B cell (primary cell): ENCODE results near the gene EPN1. TPM values are rescaled to one million over a fixed set of nuclear protein-coding genes. Genes with fewer than 3 reads are reported as not detected.

Experiments used
- ATAC-seq: fragments of 200-7000 bp; cut with Tn5 transposase; one replicate; pipeline ENCODE4 v1.10.0; 2021; ENCODE audit warnings: low read depth, mild to moderate bottlenecking, moderate number of reproducible peaks, moderate library complexity
- CTCF ChIA-PET: fragments of 350-600 bp; sonication (Branson Sonifier 250); formaldehyde crosslinking; loops from one replicate; lab custom pipeline; 2021; ENCODE audit warnings: antibody characterized with exemption, inconsistent platforms; lab: Charles Lee
- POLR2A ChIA-PET: fragments of 350-600 bp; sonication (Branson Sonifier 250); formaldehyde crosslinking; loops from one replicate; lab custom pipeline; 2021; ENCODE audit warnings: antibody characterized with exemption; lab: Charles Lee
- DNase-seq: peaks from one replicate; pipeline ENCODE4 v3.0.0; 2013
- H2AFZ ChIP-seq: 2 replicates; pipeline ENCODE4 v1.6.1; 2012; ENCODE audit warnings: mild to moderate bottlenecking, low read depth, low read length; ENCODE audit not compliant: insufficient read depth, poor library complexity, severe bottlenecking
- H3K27ac ChIP-seq, 2 donors: 1 replicate in 1 of 2; 2 replicates in 1 of 2; pipeline ENCODE4 v1.5.1; 2012 to 2013; ENCODE audit warnings: low read length in 2 of 2, mild to moderate bottlenecking in 2 of 2, moderate library complexity in 1 of 2
- H3K27me3 ChIP-seq, 4 experiments: fragments of 200-600 bp in 1 of 4; sonication (generic) in 1 of 4; replicated peaks in 1 of 4; 1 replicate in 2 of 4; 2 replicates in 2 of 4; pipeline versions ENCODE4 v1.6.1 to v1.7.0; 2013 to 2016; ENCODE audit warnings: low read length in 3 of 4, mild to moderate bottlenecking in 2 of 4, mixed read lengths in 1 of 4, moderate library complexity in 1 of 4; ENCODE audit not compliant: insufficient read depth in 4 of 4, control insufficient read depth in 3 of 4; ENCODE audit errors: control extremely low read depth in 1 of 4
- H3K36me3 ChIP-seq, 2 experiments: replicated peaks in 1 of 2; 1 replicate in 1 of 2; 2 replicates in 1 of 2; pipeline versions ENCODE4 v1.6.1 to v1.7.1; 2013; ENCODE audit warnings: low read length in 1 of 2; ENCODE audit not compliant: insufficient read depth in 2 of 2, control insufficient read depth in 1 of 2; ENCODE audit errors: control extremely low read depth in 1 of 2, extremely low read depth in 1 of 2
- H3K4me1 ChIP-seq, 2 donors: fragments of 200-600 bp in 1 of 2; sonication (generic) in 1 of 2; 1 replicate in 1 of 2; 2 replicates in 1 of 2; pipeline versions ENCODE4 v1.5.1 to v1.6.1; 2013 to 2017; ENCODE audit warnings: low read length in 2 of 2; ENCODE audit not compliant: control insufficient read depth in 2 of 2, insufficient read depth in 2 of 2
- H3K4me2 ChIP-seq: replicated peaks from 2 replicates; pipeline ENCODE3; 2012; ENCODE audit warnings: mild to moderate bottlenecking, low read depth, low read length; ENCODE audit not compliant: poor library complexity, severe bottlenecking
- H3K4me3 ChIP-seq, 5 experiments: fragments of 200-600 bp in 1 of 5; sonication (generic) in 1 of 5; 1 replicate in 3 of 5; 2 replicates in 2 of 5; pipeline versions ENCODE4 v1.5.1 to v1.7.0; 2011 to 2016; ENCODE audit warnings: low read length in 4 of 5, mild to moderate bottlenecking in 4 of 5, low read depth in 2 of 5, control low read depth in 1 of 5, moderate library complexity in 1 of 5; ENCODE audit not compliant: insufficient read depth in 1 of 5; ENCODE audit errors: control extremely low read depth in 1 of 5, extremely low read depth in 1 of 5
- H3K79me2 ChIP-seq: fragments of 200-600 bp; sonication (generic); one replicate; pipeline ENCODE4 v1.6.0; 2016; ENCODE audit warnings: low read length; ENCODE audit not compliant: control insufficient read depth, insufficient read depth
- H3K9ac ChIP-seq: fragments of 200-600 bp; sonication (generic); 2 replicates; pipeline ENCODE4 v1.6.1; 2017; ENCODE audit warnings: mild to moderate bottlenecking, low read length, moderate library complexity
- H3K9me3 ChIP-seq, 3 donors: one replicate each; pipeline versions ENCODE4 v1.6.1 to v1.7.1; 2013; ENCODE audit warnings: low read length in 2 of 3; ENCODE audit not compliant: control insufficient read depth in 2 of 3, insufficient read depth in 1 of 3; ENCODE audit errors: control extremely low read depth in 1 of 3
- H4K20me1 ChIP-seq: 2 replicates; pipeline ENCODE4 v1.6.0; 2012; ENCODE audit warnings: mild to moderate bottlenecking, low read length; ENCODE audit not compliant: insufficient read depth, control insufficient read depth, poor library complexity, severe bottlenecking
- H3K27ac Mint-ChIP-seq: one replicate; pipeline ENCODE4 v1.8.0; 2021; ENCODE audit warnings: mixed read lengths
- H3K27me3 Mint-ChIP-seq: one replicate; pipeline ENCODE4 v1.8.0; 2021; ENCODE audit warnings: mixed read lengths
- H3K4me1 Mint-ChIP-seq: one replicate; pipeline ENCODE4 v1.8.0; 2021; ENCODE audit warnings: mixed read lengths
- H3K4me3 Mint-ChIP-seq: one replicate; pipeline ENCODE4 v1.8.0; 2021; ENCODE audit warnings: mixed read lengths
- H3K9me3 Mint-ChIP-seq: one replicate; pipeline ENCODE4 v1.8.0; 2022; ENCODE audit warnings: mixed read lengths; ENCODE audit not compliant: insufficient read depth
- CTCF ChIP-seq: fragments of 200-600 bp; IDR thresholded peaks from one replicate; pipeline ENCODE4 v1.8.0; 2022; ENCODE audit warnings: antibody characterized with exemption, mild to moderate bottlenecking
- EZH2 ChIP-seq: IDR thresholded peaks from 2 replicates; pipeline ENCODE4 v1.6.1; 2012; ENCODE audit warnings: borderline replicate concordance, low read depth, mild to moderate bottlenecking, moderate library complexity, low read length; ENCODE audit not compliant: insufficient read depth, poor library complexity, severe bottlenecking
- WGBS: methylation state at CpG from one replicate; pipeline ENCODE4 v1.1.5; 2013; ENCODE audit warnings: missing lambda C conversion rate; ENCODE audit not compliant: insufficient coverage; 5-methylcytosine and 5-hydroxymethylcytosine counted together
- intact Hi-C: fragments of 100-400 bp; cut with micrococcal nuclease; formaldehyde crosslinking; loops from one replicate; pipeline ENCODE4 v1.10.0; 2022
- polyA plus RNA-seq: library from polyadenylated mRNA; depleted of rRNA; stranded (reverse); fragments of >200 nt; gene quantifications from 2 replicates; pipeline ENCODE4 v1.2.3, GENCODE V29; 2012
- total RNA-seq, 2 donors: library from RNA; stranded (reverse); fragments of 120-200 nt in 1 of 2; gene quantifications; 1 replicate in 1 of 2; 2 replicates in 1 of 2; pipeline versions ENCODE4 v1.2.3 to v1.2.4, GENCODE V29; 2013 to 2022

EPN1 gene
- total and polyA plus RNA-seq, 2 donors (not counting 1 experiment from before 2014, with no cell fraction given): 54.4 to 63.9 TPM

GRCh38 chr19:55700813-55701212 lies 25.8 kb downstream of the EPN1 start:
- Histone ChIP-seq H3K27me3 (no peaks in the 10 kb centered on the region), H3K4me3 (no peak overlapping the region), H3K9me3 (peaks cover 0 to 6% (median 0%) of the 10 kb centered on the region in 3 donors), H2AFZ (no peak overlapping the region), H3K4me1 (peaks cover 0 to 8% of the 10 kb centered on the region in 2 donors), H3K27ac (no peak overlapping the region), H3K79me2 (no peaks in the 10 kb centered on the region), H3K4me2 (no peak overlapping the region), H3K9ac (no peak overlapping the region), H3K36me3 (peaks cover 3 to 18% of the 10 kb centered on the region in 2 experiments), H4K20me1 (peaks cover 12% of the 10 kb centered on the region)
- CTCF ChIA-PET: interaction anchor here (0.7 to 1.9 kb wide), 2 partner anchors 82 to 109 kb away, joined by 4 to 7 read pairs; no protein-coding TSS in a partner anchor
- no peak for ATAC-seq
- POLR2A ChIA-PET: no interaction called here
- Mint-ChIP-seq H3K27ac (no peak overlapping the region), H3K27me3 (no peaks in the 10 kb centered on the region), H3K4me3 (no peak overlapping the region), H3K9me3 (no peaks in the 10 kb centered on the region), H3K4me1 (peaks cover 8% of the 10 kb centered on the region)
- intact Hi-C loops: no loop called here
- WGBS: over 99% methylated on average over 9 of the region's 12 CpGs
- no peak for DNase-seq
- TF ChIP-seq CTCF (no peak), EZH2 (no peak)

GRCh38 chr19:55702131-55702627 lies 27.2 kb downstream of the EPN1 start:
- ATAC-seq (no peak), DNase-seq (no peak)
- Mint-ChIP-seq H3K4me3 (no peak overlapping the region), H3K9me3 (no peaks in the 10 kb centered on the region), H3K4me1 (peaks cover 8% of the 10 kb centered on the region), H3K27me3 (no peaks in the 10 kb centered on the region), H3K27ac (no peak overlapping the region)
- Histone ChIP-seq H3K79me2 (no peaks in the 10 kb centered on the region), H3K9me3 (peaks cover 0 to 6% (median 0%) of the 10 kb centered on the region in 3 donors), H3K4me1 (peaks cover 0 to 8% of the 10 kb centered on the region in 2 donors), H3K9ac (no peak overlapping the region), H3K27me3 (no peaks in the 10 kb centered on the region), H3K27ac (no peak overlapping the region), H3K36me3 (peaks cover 3 to 9% of the 10 kb centered on the region in 2 experiments), H4K20me1 (peaks cover 12% of the 10 kb centered on the region), H2AFZ (no peak overlapping the region), H3K4me3 (no peak overlapping the region), H3K4me2 (no peak overlapping the region)
- intact Hi-C loops: no loop called here
- WGBS: 95% methylated on average over 12 of the region's 13 CpGs
- TF ChIP-seq EZH2 (no peak), CTCF (no peak)
- ChIA-PET POLR2A (no interaction called here), CTCF (interaction anchor here (1.9 to 2.2 kb wide), 2 partner anchors 69 to 108 kb away, joined by 7 to 12 read pairs; no protein-coding TSS in a partner anchor)
